Neural cell (in vitro differentiated cells): Measurements from ENCODE around the gene MTRR. TPM values are rescaled to one million over a fixed set of nuclear protein-coding genes. Genes with fewer than 3 reads are reported as not detected.

Experiments used
- H2AFZ ChIP-seq: fragments of 200-600, 300-800 bp; sonication (generic), shearing (Covaris generic); 2 replicates; pipeline ENCODE4 v1.6.0; 2014; ENCODE audit warnings: low read depth, mild to moderate bottlenecking, antibody characterized with exemption, low read length, moderate library complexity
- H3F3A ChIP-seq: fragments of 200-600 bp; shearing (Covaris generic); 2 replicates; pipeline ENCODE4 v1.6.1; 2016; ENCODE audit warnings: mild to moderate bottlenecking, moderate library complexity, mixed read lengths, antibody characterized with exemption, low read length; ENCODE audit not compliant: insufficient read depth, poor library complexity, severe bottlenecking
- H3K27ac ChIP-seq: fragments of 200-600, 300-800 bp; sonication (generic), shearing (Covaris generic); 2 replicates; pipeline ENCODE4 v1.5.1; 2014; ENCODE audit warnings: mild to moderate bottlenecking, low read length, moderate library complexity
- H3K27me3 ChIP-seq: fragments of 300-800, 200-600 bp; sonication (generic), shearing (Covaris generic); 2 replicates; pipeline ENCODE4 v1.6.0; 2014; ENCODE audit warnings: mild to moderate bottlenecking, low read depth, low read length, moderate library complexity; ENCODE audit not compliant: insufficient read depth
- H3K36me3 ChIP-seq: fragments of 300-800, 200-600 bp; sonication (generic), shearing (Covaris generic); 2 replicates; pipeline ENCODE4 v1.5.1; 2014; ENCODE audit warnings: mild to moderate bottlenecking, antibody characterized with exemption, low read length, moderate library complexity; ENCODE audit not compliant: insufficient read depth
- H3K4me2 ChIP-seq: fragments of 300-800, 200-600 bp; sonication (generic), shearing (Covaris generic); 2 replicates; pipeline ENCODE4 v1.6.0; 2014; ENCODE audit warnings: mild to moderate bottlenecking, low read length
- H3K4me3 ChIP-seq: fragments of 300-800, 200-600 bp; sonication (generic), shearing (Covaris generic); 2 replicates; pipeline ENCODE4 v1.5.1; 2014; ENCODE audit warnings: mild to moderate bottlenecking, low read length, moderate library complexity
- H3K79me2 ChIP-seq: fragments of 200-600 bp; shearing (Covaris generic); replicated peaks from 2 replicates; pipeline ENCODE4 v1.6.0; 2014; ENCODE audit warnings: mild to moderate bottlenecking, low read length, moderate library complexity; ENCODE audit not compliant: insufficient read depth
- H3K9ac ChIP-seq: fragments of 300-800, 200-600 bp; sonication (generic), shearing (Covaris generic); 2 replicates; pipeline ENCODE4 v1.6.1; 2016; ENCODE audit warnings: mild to moderate bottlenecking, low read length, mixed read lengths
- H3K9me2 ChIP-seq: fragments of 200-600 bp; shearing (Covaris generic); 2 replicates; pipeline ENCODE4 v1.6.1; 2016; ENCODE audit warnings: mild to moderate bottlenecking, low read length, mixed read lengths; ENCODE audit not compliant: insufficient read depth
- H3K9me3 ChIP-seq: fragments of 200-600, 300-800 bp; sonication (generic), shearing (Covaris generic); 2 replicates; pipeline ENCODE4 v1.6.1; 2016; ENCODE audit warnings: mild to moderate bottlenecking, mixed run types, low read length, moderate library complexity, mixed read lengths
- H4K20me1 ChIP-seq: fragments of 200-600 bp; shearing (Covaris generic); 2 replicates; pipeline ENCODE4 v1.6.1; 2016; ENCODE audit warnings: mild to moderate bottlenecking, mixed run types; ENCODE audit not compliant: insufficient read depth
- EP300 ChIP-seq: fragments of 450-650 bp; conservative IDR thresholded peaks from 2 replicates; pipeline ENCODE4 v1.6.1; 2014; ENCODE audit warnings: antibody characterized with exemption, mild to moderate bottlenecking, moderate library complexity; ENCODE audit not compliant: poor library complexity, severe bottlenecking
- EZH2 ChIP-seq: fragments of 200-600, 300-800 bp; shearing (Covaris generic), sonication (generic); IDR thresholded peaks from 2 replicates; pipeline ENCODE4 v1.6.1; 2014; ENCODE audit warnings: antibody characterized with exemption, low read length, borderline replicate concordance, mild to moderate bottlenecking; ENCODE audit not compliant: insufficient read depth, poor library complexity, severe bottlenecking
- MXI1 ChIP-seq: fragments of 450-650 bp; conservative IDR thresholded peaks from 2 replicates; pipeline ENCODE4 v1.6.1; 2014; ENCODE audit warnings: antibody characterized with exemption, mild to moderate bottlenecking; ENCODE audit not compliant: poor library complexity, severe bottlenecking
- POLR2AphosphoS5 ChIP-seq: IDR thresholded peaks from 2 replicates; pipeline ENCODE4 v1.6.1; 2012
- RAD21 ChIP-seq: fragments of 450-650 bp; conservative IDR thresholded peaks from 2 replicates; pipeline ENCODE4 v1.6.1; 2014; ENCODE audit warnings: antibody characterized with exemption, mild to moderate bottlenecking, moderate library complexity
- REST ChIP-seq: IDR thresholded peaks from 2 replicates; pipeline ENCODE4 v1.6.1; 2012; ENCODE audit warnings: borderline replicate concordance
- SMC3 ChIP-seq: fragments of 450-650 bp; conservative IDR thresholded peaks from 2 replicates; pipeline ENCODE4 v1.6.1; 2014; ENCODE audit warnings: antibody characterized with exemption, mild to moderate bottlenecking, moderate library complexity; ENCODE audit not compliant: poor library complexity
- TAF1 ChIP-seq: IDR thresholded peaks from 2 replicates; pipeline ENCODE4 v1.6.1; 2012; ENCODE audit warnings: low read depth
- polyA plus RNA-seq: library from polyadenylated mRNA; depleted of rRNA; stranded (reverse); fragments of >200 nt; gene quantifications from 2 replicates; pipeline ENCODE4 v1.2.3, GENCODE V29; 2014
- TF ChIP-seq, protein P1 (sequence below): fragments of 450-650 bp; IDR thresholded peaks from 2 replicates; pipeline ENCODE4 v1.5.1; 2014; ENCODE audit warnings: antibody characterized with exemption, mild to moderate bottlenecking, moderate library complexity; ENCODE audit not compliant: poor library complexity, severe bottlenecking

MTRR gene
- polyA plus RNA-seq, 1 donor from 2014 or later = 34.1 TPM

GRCh38 chr5:7897014-7897600 is 28.2 kb downstream of the MTRR start:
- TF ChIP-seq TAF1 (no peak), RAD21 (no peak), REST (no peak), MXI1 (no peak), EP300 (no peak), POLR2AphosphoS5 (no peak), EZH2 (no peak), SMC3 (peak; percentile 41)
- TF ChIP-seq, protein P1, sequence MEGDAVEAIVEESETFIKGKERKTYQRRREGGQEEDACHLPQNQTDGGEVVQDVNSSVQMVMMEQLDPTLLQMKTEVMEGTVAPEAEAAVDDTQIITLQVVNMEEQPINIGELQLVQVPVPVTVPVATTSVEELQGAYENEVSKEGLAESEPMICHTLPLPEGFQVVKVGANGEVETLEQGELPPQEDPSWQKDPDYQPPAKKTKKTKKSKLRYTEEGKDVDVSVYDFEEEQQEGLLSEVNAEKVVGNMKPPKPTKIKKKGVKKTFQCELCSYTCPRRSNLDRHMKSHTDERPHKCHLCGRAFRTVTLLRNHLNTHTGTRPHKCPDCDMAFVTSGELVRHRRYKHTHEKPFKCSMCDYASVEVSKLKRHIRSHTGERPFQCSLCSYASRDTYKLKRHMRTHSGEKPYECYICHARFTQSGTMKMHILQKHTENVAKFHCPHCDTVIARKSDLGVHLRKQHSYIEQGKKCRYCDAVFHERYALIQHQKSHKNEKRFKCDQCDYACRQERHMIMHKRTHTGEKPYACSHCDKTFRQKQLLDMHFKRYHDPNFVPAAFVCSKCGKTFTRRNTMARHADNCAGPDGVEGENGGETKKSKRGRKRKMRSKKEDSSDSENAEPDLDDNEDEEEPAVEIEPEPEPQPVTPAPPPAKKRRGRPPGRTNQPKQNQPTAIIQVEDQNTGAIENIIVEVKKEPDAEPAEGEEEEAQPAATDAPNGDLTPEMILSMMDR = peak; percentile 32
- H3K79me2 ChIP-seq = no peaks in the 10 kb centered on the region
- no peaks in the 10 kb centered on the region for H4K20me1 ChIP-seq
- no peaks in the 10 kb centered on the region for H3F3A ChIP-seq
- H3K4me3 ChIP-seq = no peak overlapping the region
- H3K9ac ChIP-seq = no peak overlapping the region
- no peak overlapping the region for H3K27ac ChIP-seq
- no peak overlapping the region for H2AFZ ChIP-seq
- H3K36me3 ChIP-seq = peaks cover 26% of the 10 kb centered on the region
- H3K4me2 ChIP-seq = no peak overlapping the region
- no peaks in the 10 kb centered on the region for H3K27me3 ChIP-seq
- no peaks in the 10 kb centered on the region for H3K9me2 ChIP-seq
- no peaks in the 10 kb centered on the region for H3K9me3 ChIP-seq

DNA sequence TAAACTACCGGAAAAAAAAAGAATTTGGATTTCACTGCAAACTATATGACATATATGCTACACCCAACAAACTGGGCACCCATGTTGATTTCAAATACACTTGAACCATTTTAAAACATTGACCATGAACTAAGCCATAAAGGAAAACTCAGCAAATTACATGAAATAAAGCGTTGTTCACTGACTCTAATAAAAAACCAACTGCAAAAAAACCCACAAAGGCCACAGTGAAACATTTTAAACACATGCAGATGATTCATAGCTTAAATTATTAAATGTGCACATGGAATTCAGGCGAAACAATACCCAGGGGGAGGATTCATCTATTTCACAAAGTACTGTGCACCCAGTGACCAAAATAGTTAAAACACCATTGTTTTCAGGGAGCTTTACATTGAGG is 33.3 kb downstream of the MTRR start:
- no peaks in the 10 kb centered on the region for H3K79me2 ChIP-seq
- H3K9ac ChIP-seq = no peak overlapping the region
- no peak overlapping the region for H2AFZ ChIP-seq
- no peaks in the 10 kb centered on the region for H4K20me1 ChIP-seq
- TF ChIP-seq RAD21 = no peak
- TF ChIP-seq TAF1 = no peak
- TF ChIP-seq REST = no peak
- TF ChIP-seq SMC3 = no peak
- TF ChIP-seq EP300 = no peak
- no peak for TF ChIP-seq EZH2
- no peak for TF ChIP-seq POLR2AphosphoS5
- TF ChIP-seq, protein P1 = no peak
- no peak for TF ChIP-seq MXI1
- no peaks in the 10 kb centered on the region for H3K9me2 ChIP-seq
- H3K9me3 ChIP-seq = no peaks in the 10 kb centered on the region
- no peaks in the 10 kb centered on the region for H3K27me3 ChIP-seq
- no peak overlapping the region for H3K27ac ChIP-seq
- H3K4me3 ChIP-seq = no peak overlapping the region
- peaks cover 8% of the 10 kb centered on the region for H3K36me3 ChIP-seq
- no peak overlapping the region for H3K4me2 ChIP-seq
- no peaks in the 10 kb centered on the region for H3F3A ChIP-seq
